ENCODE data around the gene HRH2.

- no peak for TF ChIP-seq NFRKB (IDR thresholded peaks at IDR 0.05)
- no peak for TF ChIP-seq CTBP1 (IDR thresholded peaks at IDR 0.05; ENCODE audit: borderline replicate concordance)
- no peak for TF ChIP-seq HDGF (IDR thresholded peaks at IDR 0.05; ENCODE audit: borderline replicate concordance)
These were observed 12.5 kb downstream of the HRH2 start for GRCh38 chr5:175670372-175670771.

All from HEK293T (cell line).